ENCODE data around the gene MED4.

Gene MED4, protein sequence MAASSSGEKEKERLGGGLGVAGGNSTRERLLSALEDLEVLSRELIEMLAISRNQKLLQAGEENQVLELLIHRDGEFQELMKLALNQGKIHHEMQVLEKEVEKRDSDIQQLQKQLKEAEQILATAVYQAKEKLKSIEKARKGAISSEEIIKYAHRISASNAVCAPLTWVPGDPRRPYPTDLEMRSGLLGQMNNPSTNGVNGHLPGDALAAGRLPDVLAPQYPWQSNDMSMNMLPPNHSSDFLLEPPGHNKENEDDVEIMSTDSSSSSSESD
- 57.8 reads per million, percentile 71 among the genes with 10 or more reads in this experiment for total RNA-seq

DNA sequence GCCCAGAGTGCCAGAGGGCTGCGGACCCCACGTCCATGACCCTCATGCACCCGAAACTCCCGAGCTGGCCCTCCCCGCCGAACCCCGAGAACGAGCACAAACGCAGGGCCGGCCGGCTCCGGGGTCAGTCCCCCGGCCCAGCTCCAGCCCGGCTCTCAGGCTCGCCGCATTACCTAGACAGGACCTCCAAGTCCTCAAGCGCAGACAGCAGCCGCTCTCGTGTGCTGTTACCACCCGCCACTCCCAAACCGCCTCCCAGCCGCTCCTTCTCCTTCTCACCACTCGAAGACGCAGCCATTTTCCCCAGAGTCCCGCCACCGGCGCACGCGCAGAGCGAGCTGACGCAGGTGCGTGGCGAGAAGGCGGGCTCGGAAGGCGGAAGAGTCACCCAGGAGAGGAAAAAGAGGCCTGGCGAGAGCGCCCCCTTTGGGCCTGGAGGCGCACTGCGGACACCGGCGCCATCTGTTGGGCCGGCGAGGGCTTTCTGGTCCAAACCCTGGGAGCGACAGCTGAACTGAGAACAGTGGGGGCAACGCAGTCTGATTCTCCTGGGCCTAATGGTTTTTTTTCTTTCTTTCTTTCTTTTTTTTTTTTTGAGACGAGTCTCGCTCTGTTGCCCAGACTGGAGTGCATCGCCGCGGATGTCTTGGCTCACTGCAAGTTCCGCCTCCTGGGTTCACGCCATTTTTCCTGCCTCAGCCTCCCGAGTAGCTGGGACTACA, at the start of gene MED4:
Gene MED4, minus strand, starts transcription at position 324 of the 722 bp plus-strand sequence. Its CDS starts 26 bp downstream, at position 298.
- DNase-seq, result peak; percentile 95

DNA sequence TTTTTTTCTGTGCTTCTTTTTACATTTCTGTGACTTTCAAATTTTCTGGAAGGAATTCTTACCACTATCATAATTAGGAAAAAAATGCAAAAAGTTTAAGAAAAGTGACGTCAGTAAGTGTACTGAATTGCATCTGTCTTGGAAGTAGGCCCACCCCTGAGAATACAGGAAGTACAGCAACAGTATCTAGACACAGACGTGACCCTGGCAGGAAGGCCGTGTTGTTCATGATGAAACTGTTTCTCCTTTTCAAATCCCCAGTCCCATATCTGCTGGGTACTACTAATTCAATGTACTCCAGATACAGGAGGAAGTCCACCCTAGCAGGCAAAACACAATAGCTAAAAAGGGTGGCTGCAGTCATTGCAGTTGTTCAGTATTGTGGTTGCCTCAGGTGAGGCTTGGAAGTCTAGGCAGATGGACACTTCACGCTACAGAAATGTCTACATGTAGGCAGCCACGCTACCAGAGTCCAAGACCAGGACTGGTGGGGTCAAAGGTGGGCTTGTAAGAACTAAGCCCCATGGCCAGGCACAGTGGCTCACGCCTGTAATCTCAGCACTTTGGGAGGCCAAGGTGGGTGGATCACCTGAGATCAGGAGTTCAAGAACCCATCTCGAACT, 49.6 kb upstream of the MED4 start:
- DNase-seq, result no peak

DNA sequence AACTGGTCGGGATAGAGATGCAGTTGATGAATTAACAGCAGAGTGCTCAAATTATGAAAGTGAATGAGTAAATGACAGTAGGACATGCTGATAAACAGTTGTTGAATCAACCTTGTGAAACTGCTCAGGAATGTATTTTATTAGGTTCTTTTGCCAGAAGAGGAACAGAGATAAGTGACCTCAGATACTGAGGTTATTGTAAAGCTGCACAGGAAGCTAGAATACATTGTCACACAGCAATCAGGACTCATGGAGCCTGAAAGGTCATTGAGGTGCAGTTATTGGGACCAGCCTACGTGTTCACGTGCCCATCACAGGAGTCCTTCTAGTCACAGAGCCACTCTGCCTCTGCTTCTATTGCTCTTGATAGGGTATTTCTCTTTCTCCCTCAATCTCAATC, 47.5 kb upstream of the MED4 start:
- no peak for DNase-seq

DNA sequence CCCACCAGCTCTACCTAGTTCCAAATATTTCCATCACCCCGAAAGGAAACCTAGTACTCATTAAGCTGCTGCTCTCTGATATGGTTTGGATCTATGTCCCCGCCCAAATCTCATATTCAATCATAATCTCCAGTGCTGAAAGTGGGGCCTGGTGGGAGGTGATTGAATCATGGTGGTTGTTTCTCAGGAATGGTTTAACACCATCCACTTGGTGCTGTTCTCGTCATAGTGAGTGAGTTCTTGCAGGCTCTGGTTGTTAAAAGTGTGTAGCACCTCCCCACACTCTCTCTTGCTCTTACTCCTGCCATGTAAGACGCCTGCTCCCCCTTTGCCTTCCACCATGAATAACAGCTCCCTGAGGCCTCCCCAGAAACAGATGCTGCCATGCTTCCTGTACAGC, 43.4 kb upstream of the MED4 start:
- DNase-seq, result no peak

DNA sequence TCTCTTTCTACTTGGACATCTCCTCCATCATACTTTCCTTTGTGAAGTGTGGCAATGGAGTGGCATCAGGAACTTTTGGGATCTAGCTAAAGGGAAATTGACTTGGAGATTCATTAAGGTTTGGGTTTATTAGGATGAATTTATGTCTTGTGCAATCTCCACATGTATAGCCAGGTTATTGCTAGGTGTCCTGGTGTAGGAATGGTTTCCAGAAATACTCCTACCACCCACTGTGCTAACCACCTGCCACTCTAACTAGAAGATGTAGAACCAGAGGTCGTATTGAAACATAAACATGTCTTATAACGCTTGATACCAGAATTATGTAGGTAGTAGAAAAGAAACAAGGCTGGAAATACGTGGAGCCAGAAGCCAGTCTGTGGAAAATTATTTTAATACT, 38.1 kb upstream of the MED4 start:
- DNase-seq, result no peak

DNA sequence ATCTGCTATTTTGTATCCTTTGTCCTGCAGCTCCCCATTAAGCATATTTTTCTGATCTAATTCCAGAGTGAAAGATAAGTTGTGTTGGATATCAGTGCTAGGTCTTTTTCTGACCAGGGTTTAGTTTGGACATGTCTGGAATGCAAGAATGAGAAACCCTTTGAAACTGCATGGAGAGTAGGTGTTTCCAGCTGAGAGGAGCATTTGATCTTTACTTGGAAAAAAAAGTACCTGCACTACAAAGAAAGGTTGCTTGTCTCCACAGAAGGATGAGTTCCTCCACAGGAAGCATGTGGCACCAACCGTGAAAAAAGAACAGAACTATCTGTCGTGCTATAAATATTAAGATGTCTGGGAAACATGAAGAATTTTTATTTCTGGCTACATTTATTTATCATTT, 36.6 kb upstream of the MED4 start:
- DNase-seq, result no peak

DNA sequence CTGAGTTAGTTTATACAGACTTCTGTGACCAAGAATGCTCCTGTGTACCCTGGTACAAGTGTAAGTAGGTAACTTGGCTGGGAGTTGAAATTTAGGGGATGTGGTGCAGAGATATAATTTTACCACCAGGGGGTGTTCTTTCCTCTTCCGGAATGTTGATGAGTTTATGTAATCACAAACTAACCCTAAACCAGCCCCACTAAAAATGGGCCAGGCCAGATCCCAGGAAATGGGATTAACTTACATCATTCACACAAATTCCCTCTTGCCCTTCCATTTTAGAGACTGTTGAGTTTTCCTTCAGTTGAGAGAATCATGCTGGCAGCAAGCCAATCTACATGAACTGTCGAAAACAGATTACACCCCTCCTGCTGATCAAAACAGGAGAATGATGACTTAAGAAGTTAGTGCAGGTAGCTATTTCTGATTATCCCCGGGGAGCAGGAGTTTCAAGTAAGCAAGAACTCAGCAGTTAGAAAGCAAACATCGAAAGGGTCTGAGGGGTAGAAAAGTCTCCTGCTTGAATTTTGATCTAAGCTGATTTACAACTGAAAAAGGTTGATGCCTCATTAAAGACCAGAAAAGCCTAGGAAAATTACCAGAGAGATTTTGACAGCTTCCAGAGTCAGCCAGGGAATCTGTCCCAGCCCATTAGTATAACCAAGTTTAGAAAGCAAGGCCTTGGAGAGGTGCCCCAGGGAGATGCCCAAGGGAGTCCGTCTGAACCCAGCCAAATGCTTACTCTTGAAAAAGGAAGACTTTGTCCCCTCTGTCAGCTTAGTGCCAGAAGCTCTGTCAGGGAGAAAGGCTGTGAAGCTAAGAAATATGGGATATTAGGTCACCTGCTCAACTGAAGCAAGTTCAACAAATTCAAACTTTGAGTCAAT, 32.3 kb upstream of the MED4 start:
- DNase-seq, result peak; percentile 23

DNA sequence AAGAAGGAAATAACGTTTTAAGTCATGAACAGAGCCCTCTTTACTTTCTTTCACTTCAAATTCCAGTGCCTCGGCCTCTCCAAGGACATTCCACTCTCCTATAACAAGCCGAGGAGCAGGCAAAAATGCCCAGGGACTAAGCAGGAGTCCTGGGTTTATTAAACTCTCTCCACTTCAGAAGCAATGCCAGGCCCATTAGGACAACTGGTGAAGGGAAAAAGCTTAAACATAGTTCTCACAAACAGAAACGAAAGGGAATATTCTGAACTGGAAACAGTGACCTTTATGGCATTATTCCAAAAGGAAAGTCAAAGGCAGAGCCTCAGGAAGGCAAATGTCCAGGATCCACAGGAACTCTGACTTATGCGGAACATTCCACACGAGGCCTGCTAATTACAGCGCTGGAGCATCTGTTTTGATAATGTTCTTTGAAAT, 30.9 kb upstream of the MED4 start:
- no peak for DNase-seq

DNA sequence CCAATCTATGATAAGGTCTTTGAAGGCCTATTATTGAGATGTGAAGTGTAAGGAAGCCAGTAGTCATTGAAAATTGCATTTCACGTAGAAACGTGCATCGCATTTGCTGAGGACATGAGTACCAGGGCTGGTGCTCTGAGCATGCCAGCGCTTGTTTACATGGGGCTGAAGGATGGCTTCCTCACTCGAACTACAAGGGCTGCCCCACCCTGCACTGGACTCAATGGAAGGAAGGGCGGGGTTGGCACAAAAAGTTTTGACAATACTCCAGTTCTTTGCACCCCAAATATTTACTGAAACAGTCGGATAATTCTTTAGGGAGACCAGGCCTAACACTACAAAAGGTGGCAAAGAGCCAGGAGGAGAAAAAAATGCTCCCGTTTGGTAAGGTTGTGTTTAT, 28.9 kb upstream of the MED4 start:
- DNase-seq, result no peak

DNA sequence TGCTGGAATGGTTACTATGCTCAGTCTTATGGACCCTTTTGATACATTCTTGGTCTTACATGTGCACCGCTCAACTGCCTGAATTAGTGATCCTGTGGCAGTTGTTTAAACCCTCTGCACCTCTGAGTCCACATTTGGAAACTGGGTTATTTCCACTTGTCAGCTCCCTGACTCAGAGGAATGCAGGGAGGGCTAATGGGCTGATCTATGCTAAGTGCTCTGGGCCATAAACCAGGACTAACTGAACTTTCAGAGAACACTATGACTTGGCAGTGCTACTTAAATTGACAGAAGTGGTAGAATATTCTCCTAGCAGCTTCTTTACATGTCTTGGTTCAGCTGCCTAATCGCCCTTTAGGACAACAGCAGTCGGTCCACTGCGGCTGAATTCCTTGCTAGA, 26.8 kb upstream of the MED4 start:
- DNase-seq, result no peak

DNA sequence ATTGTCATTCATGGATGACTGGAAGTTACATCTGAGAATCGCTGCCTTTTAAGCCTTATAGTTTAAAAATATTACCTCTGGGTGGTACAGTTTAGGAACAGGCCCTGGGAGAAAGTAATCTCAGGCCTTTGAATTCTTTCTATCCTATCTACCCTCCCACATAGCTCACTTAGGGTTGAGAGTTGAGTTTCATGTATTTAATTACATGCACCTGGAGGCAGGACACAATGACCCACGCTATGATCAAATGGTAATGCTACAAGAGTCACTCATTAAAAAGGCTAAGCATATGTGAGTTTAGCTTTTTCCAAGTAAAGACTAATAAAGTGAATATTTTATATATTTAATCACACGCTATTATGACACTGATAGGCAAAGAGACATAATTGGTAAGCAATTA, 25.3 kb upstream of the MED4 start:
- DNase-seq, result no peak

DNA sequence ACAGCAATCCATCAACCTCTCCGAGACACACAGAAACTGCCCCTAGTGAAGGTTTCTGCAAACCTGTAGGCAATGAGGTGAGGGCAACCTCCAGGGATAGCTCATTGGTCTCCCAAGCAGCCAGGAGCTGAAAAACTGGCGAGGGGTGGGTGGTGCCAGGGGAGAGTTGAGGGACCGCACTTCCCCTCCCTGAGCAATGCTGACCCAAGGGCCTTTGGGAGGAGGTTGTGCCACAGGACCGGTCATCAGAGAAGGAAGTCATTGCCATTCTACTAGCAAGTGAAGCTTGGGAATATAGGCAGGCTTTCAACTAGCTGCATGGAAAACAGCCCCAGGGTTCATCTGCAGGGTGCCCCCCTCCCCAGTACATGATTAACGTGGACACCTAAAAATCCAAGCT, 23.1 kb upstream of the MED4 start:
- DNase-seq, result no peak

DNA sequence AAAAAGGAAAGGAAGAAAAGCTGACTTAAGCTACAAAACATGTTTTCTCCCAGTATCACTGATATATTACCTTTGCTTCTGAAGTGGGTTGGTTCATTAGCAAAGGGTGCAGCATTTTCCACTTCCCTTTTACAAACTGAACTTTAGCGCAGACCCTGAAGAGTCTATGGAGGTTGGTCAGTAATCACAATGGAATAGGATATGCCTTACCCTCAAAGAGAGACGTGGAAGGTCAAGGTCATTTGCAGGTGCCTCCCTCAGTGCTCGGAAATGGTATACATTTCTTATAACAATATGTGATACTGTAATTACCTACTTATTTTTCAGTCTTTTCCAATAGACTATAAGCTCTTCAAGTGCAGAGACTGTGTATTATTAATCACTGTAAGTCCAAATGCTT, 21.9 kb upstream of the MED4 start:
- DNase-seq, result no peak

DNA sequence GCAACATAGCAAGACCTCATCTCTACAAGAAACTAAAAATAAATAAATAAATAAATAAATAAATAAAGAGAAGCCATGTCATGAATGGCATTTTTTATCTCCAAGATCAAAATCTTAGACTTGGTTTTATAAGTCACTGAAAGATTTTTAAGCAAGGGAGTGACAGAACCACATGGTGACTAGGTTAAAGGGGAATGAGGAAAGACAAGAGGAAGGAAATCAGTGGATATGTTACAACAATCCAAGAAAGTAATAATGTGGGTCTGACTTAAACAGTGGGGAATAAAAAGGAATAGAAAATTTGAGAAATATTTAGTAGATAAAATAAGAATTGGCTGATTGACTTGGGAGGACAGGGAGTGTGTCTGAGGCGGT, 18.8 kb upstream of the MED4 start:
- DNase-seq, result no peak

DNA sequence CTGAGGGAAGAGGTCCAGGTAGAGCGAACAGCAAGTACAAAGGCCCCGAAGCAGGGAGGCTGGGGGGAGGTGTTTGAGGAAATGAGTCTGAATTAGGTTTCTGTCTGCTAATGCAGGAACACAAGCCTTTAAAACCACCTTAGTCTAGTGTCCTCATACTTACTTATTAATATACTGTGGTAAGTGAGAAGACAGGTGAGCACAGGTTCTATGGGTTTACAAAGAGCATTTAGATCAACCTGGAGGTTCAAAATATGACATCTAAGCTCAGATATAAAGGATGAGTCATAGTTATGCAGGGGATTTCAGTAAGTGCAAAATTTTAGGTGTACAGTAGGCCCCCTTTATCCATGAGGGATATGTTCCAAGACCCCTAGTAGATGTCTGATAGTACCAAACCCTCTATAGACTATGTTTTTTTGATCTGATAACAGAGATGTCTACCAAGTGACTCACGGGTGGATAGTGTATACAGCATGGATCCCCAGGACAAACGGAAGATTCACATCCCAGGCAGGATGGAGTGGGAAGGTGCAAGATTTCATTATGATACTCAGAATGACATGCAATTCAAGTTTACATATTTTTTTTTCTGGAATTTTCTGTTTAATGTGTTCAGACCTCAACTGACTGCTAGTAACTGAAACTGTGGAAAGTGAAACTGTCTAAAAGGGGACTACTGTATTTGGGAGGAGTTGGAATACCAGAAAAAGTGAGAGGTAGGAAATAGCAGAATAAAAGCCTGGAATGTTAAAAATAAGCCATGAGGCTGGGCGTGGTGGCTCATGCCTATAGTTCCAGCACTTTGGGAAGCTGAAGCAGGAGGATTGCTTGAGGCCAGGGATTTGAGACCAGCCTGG, 18.2 kb upstream of the MED4 start:
- no peak for DNase-seq

DNA sequence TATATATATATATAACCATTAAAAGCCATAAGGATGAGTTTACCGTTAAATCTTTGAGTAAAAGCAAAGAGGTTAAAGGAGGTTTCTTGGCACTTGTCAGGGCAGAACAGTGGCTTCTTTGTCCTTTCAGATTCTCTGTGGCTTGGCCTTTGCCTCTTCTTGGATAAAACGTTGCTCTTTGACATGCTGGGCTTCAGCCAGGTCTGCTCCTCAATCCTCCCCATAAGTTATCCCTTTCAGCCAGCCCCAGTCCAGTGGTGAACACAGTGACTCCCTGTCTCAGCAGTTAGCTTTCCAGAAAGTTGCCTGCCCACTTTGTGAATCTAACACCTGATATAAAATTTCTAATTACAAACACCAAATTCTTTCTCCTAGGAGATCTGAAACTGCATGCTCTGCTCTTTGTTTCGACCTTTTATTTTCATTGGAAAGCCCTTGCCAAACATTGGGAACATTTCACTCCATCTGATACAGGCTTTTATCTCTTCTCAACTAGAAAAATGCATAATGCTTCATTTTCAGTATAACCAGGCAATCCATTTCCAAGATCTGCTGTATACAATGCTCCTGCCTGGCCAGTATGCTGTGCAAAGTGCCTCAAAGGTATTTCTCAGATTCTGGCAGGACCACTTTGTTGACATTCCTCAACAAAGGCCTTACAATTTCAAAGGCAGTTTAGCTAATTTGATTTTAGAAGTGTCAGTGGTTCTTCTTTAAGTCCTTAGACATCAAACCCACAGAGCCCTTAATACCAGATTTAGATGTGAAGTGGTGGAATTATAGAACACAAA, 16.2 kb upstream of the MED4 start:
- no peak for DNase-seq

DNA sequence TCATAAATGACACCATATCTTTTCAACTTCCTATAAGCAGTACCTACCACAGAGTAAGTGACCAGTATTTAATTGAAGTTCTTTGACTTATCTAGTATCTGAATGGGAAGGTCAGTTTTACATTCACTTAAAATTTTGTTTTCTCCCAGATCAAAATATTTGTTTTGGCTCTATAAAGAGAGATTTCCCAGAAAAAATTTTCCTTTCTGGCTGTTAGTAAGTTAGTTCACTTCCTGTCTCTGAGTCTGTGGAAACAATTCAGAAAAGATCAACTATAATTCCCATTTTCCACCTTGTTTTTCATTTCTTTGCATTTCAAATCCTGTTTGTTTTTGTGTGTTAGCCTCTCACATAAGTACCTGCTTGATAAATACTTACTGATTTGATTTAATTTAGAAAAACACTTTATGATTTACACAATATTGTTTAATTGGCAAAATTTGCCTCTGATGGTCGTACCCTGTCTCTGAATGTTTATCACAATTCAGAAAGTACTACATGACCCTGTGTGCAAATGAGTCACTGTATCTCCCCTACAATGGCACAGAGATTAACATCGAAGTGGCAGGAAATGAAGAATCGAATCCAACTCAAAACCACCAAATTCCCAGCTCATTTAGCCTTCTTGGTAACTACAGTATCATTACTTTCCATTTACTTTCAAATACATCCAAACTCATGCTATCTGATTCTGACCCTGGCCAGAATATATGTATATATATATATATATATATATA, 15.4 kb upstream of the MED4 start:
- DNase-seq, result no peak

DNA sequence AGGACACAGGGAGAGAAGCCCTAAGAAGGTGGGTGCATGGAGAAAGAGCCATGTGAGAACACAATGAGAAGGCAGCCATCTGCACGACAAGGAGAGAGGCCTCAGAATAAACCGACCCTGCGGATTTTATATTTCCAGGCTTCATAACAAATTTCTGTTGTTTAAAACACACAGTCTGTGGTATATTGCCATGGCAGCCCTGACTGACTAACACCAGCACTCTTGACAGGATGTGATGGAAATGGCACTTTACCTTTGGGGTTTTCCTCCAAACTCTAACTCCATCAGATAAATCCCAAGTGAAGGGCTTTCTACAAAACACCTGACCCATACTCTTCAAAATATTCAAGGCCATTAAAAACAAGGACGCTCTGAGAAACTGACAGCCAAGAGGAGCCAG, 13.2 kb upstream of the MED4 start:
- DNase-seq, result no peak

DNA sequence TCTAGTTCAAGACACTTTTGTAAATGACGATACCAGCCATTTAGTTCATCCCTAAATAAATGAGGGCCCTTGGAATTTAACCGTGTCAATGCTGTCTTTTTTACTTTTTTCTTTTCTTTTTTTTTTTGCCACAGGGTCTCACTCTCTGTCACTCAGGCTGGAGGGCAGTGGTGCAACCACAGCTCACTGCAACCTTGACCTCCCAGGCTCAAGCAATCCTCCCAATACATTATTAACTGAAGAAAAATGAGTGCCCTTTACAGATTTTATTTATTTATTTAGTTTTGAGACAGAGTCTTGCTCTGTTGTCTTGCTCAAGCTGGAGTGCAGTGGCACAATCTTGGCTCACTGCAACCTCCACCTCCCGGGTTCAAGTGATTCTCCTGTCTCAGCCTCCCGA, 2.9 kb upstream of the MED4 start:
- DNase-seq, result no peak

DNA sequence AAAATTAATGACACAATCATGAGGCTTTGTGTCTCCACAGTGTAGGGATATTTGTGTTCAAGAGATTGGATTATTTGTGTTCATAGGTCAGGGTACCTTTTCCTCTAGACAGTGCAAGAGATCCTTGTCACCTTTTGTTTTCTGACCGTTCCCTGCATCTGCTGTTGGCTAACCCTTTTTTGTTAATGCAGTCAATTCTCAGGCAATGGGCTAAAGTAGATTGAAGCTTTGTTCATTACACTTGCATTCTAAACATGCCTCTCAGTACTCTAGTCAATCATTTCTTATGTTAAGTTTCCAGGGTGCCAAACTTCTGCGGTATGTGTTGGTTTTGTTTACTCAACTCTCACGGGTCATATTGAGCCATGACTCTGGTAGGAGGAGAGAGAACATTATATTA, 1.8 kb upstream of the MED4 start:
- DNase-seq, result no peak

DNA sequence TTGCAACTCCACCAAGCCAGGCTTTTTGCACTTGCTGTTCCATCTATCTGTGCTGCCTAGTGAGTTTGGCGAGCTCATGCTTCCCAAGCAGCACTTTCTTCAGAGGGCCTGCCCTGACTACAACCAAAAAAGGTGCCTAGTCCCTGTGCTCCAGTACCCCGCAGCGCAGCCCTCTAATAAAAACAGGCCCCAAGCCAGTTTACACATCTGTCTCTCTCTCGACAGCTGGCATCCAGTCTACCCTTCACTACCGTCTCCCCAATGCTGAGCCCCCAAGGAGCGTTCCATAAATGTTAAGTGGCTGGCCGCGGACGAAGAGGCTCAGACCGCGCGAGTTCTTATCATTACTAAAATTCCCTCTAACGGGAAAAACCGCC, 512 bp downstream of the MED4 start:
- DNase-seq, result no peak

Measured in effector CD4-positive, alpha-beta T cell (primary cell).